Omental fat pad (tissue), 4 donors: ENCODE results near the gene KCNK2. TPM values are rescaled to one million over a fixed set of nuclear protein-coding genes. Genes with fewer than 3 reads are reported as not detected.

ENCODE experiments used
- ATAC-seq: fragments of 150-250 bp; one replicate; pipeline ENCODE4 v1.9.1; 2016; ENCODE audit warnings: mild to moderate bottlenecking, moderate library complexity; ENCODE audit not compliant: low FRiP score
- DNase-seq: peaks from one replicate; pipeline ENCODE4 v3.0.0-alpha.2; 2019; ENCODE audit warnings: low spot score
- CTCF ChIP-seq, 3 donors: fragments of 450-650 bp; IDR thresholded peaks; one replicate each; pipeline ENCODE4 v1.5.1; 2016 to 2017; ENCODE audit warnings: antibody characterized with exemption in 3 of 3, mild to moderate bottlenecking in 3 of 3, moderate library complexity in 2 of 3
- total RNA-seq, 4 donors: library from RNA; depleted of rRNA; stranded (reverse); fragments of >200 nt; gene quantifications; one replicate each; pipeline ENCODE4 v1.1.0, GENCODE V29; 2016

The KCNK2 gene
- total RNA-seq, 4 donors from 2014 or later = 0.48 to 4.7 (median 1.3) TPM

GRCh38 chr1:215052256-215053015 is 30.1 kb upstream of the KCNK2 start:
- no peak for TF ChIP-seq CTCF (IDR thresholded peaks at IDR 0.05)
- no peak for ATAC-seq
- no peak for DNase-seq

- DNase-seq (no peak), ATAC-seq (no peak)
- TF ChIP-seq CTCF (IDR thresholded peaks at IDR 0.05) = no peak
Measured at GRCh38 chr1:215054266-215054665, 28.3 kb upstream of the KCNK2 start.

GRCh38 chr1:215055281-215055935 is 27.1 kb upstream of the KCNK2 start:
- TF ChIP-seq CTCF (IDR thresholded peaks at IDR 0.05) = no peak
- ATAC-seq = no peak
- no peak for DNase-seq

- ATAC-seq = no peak
- no peak for DNase-seq
- TF ChIP-seq CTCF (IDR thresholded peaks at IDR 0.05) = no peak
Measured at GRCh38 chr1:215056584-215056983, 26.0 kb upstream of the KCNK2 start.

GRCh38 chr1:215059947-215060346 is 22.6 kb upstream of the KCNK2 start:
- ATAC-seq = no peak
- TF ChIP-seq CTCF (IDR thresholded peaks at IDR 0.05) = no peak
- no peak for DNase-seq

- DNase-seq = no peak
- TF ChIP-seq CTCF (IDR thresholded peaks at IDR 0.05) = no peak
- no peak for ATAC-seq
Measured at GRCh38 chr1:215064327-215064726, 18.2 kb upstream of the KCNK2 start.

- TF ChIP-seq CTCF (IDR thresholded peaks at IDR 0.05) = no peak
- ATAC-seq (no peak), DNase-seq (no peak)
Measured at GRCh38 chr1:215071078-215071477, 11.5 kb upstream of the KCNK2 start.
